Transverse colon (tissue), 3 donors: ENCODE data around the gene SDHAF3.

Experiments
- CTCF ChIP-seq, 5 experiments: fragments of 200-600 bp in 3 of 5; fragments of 450-650 bp in 2 of 5; sonication (generic) in 3 of 5; IDR thresholded peaks; 1 replicate in 2 of 5; 2 replicates in 3 of 5; pipeline ENCODE4 v1.5.1; 2016 to 2017; ENCODE audit warnings: antibody characterized with exemption in 5 of 5, inconsistent platforms in 3 of 5, mild to moderate bottlenecking in 2 of 5, moderate library complexity in 1 of 5
- EP300 ChIP-seq: sonication (generic); formaldehyde crosslinking; IDR thresholded peaks from one replicate; pipeline ENCODE4 v1.6.1; 2017; ENCODE audit warnings: antibody characterized with exemption, low read depth

- TF ChIP-seq CTCF (IDR thresholded peaks at IDR 0.05) (no peak), EP300 (no peak)
Observed at GRCh38 chr7:97174303-97174702, 56.8 kb downstream of the SDHAF3 start.
